ENCODE results near the gene LSM3. TPM values are rescaled to one million over a fixed set of nuclear protein-coding genes. Genes with fewer than 3 reads are reported as not detected.

LSM3 gene
- total and polyA plus RNA-seq, 2 experiments from 2014 or later = 12.4 to 22.1 TPM

DNA sequence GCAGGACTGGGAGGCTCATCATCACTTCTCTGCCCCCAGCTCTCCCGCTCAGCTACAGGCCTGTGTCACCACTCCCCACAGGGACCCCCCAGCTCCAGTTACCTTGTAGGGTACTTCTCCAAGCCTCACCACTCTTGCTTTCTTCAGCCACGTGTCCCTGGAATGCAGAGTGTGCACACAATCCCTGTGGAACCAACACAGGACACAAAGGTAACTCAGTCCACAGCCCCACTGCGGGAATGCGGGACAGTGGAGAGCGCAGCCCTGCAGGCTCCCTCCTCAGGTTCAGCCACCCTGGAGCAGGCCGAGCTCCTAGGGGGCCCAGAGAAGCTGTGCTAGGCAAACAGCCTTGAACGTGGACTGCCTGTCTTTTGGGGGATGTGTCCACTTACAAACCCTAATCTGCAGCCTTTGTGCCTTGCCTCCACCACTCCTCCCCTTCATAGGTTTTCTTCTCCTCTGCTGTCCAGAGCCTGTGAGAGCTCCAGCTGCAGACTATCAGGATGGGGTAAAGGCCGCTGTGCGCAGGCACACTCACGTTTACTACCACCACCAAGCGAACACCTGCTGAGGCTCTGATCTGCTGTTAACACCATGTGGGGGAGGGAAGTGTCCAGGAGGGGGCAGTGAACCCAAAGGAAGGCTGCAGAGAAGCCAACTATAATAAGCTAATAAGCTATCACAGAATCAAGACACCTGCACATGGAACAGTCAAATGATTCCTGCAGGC, 26.2 kb upstream of the LSM3 start:
- H3K4me2 ChIP-seq = no peak overlapping the region
- H3K27me3 ChIP-seq = no peaks in the 10 kb centered on the region
- H3K4me3 ChIP-seq = no peak overlapping the region
- H3K36me3 ChIP-seq (replicated peaks; ENCODE audit: insufficient read depth, low read depth) = no peaks in the 10 kb centered on the region
- H3K9me3 ChIP-seq (ENCODE audit: low read depth) = no peaks in the 10 kb centered on the region
- WGBS (ENCODE audit: low lambda C conversion rate, missing lambda C conversion rate) = 94% methylated on average over 11 of the region's 11 CpGs
- H4K20me1 ChIP-seq (ENCODE audit: insufficient read depth, poor library complexity, severe bottlenecking) = no peaks in the 10 kb centered on the region
- no peak overlapping the region for H2AFZ ChIP-seq
- no peak overlapping the region for H3K27ac ChIP-seq
- H3K9me2 ChIP-seq (replicated peaks; ENCODE audit: insufficient read depth) = no peaks in the 10 kb centered on the region
- H3K79me2 ChIP-seq = no peaks in the 10 kb centered on the region
- TF ChIP-seq, protein P1, sequence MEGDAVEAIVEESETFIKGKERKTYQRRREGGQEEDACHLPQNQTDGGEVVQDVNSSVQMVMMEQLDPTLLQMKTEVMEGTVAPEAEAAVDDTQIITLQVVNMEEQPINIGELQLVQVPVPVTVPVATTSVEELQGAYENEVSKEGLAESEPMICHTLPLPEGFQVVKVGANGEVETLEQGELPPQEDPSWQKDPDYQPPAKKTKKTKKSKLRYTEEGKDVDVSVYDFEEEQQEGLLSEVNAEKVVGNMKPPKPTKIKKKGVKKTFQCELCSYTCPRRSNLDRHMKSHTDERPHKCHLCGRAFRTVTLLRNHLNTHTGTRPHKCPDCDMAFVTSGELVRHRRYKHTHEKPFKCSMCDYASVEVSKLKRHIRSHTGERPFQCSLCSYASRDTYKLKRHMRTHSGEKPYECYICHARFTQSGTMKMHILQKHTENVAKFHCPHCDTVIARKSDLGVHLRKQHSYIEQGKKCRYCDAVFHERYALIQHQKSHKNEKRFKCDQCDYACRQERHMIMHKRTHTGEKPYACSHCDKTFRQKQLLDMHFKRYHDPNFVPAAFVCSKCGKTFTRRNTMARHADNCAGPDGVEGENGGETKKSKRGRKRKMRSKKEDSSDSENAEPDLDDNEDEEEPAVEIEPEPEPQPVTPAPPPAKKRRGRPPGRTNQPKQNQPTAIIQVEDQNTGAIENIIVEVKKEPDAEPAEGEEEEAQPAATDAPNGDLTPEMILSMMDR (IDR thresholded peaks at IDR 0.05; ENCODE audit: poor library complexity) = peak; percentile 6
- TF ChIP-seq EZH2phosphoT487 (IDR thresholded peaks at IDR 0.05; ENCODE audit: low read depth, severe bottlenecking, unreplicated experiment) = no peak
- no peaks in the 10 kb centered on the region for H3K4me1 ChIP-seq (ENCODE audit: insufficient read depth)
- no peak for DNase-seq (ENCODE audit: low spot score)

DNA sequence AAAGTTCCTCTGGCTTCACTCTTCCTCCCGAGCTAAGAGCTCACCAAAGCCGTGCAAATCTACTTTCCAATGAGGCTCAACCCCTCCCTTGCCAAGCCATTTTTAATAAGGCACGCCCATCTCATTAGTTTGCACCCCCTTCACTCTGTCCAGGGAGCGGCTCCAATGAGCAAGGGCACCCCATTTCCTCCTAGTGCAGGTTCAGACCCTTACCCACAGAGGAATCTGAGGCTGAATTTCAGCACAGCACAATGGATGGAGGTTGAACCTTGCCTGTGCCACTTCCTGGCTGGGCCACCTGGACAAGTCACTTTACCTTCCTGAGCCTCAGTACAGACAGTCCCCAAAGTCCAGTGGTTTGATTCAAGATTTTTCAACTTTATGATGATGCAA, 25.7 kb upstream of the LSM3 start:
- DNase-seq (ENCODE audit: low spot score) = no peak
- Histone ChIP-seq H3K79me2 (no peaks in the 10 kb centered on the region), H3K9me3 (ENCODE audit: low read depth) (no peaks in the 10 kb centered on the region), H2AFZ (no peak overlapping the region), H3K36me3 (replicated peaks; ENCODE audit: insufficient read depth, low read depth) (no peaks in the 10 kb centered on the region), H3K27ac (no peak overlapping the region), H3K4me3 (no peak overlapping the region), H3K4me2 (no peak overlapping the region), H3K4me1 (ENCODE audit: insufficient read depth) (no peaks in the 10 kb centered on the region), H3K9me2 (replicated peaks; ENCODE audit: insufficient read depth) (no peaks in the 10 kb centered on the region), H4K20me1 (ENCODE audit: insufficient read depth, poor library complexity, severe bottlenecking) (no peaks in the 10 kb centered on the region), H3K27me3 (no peaks in the 10 kb centered on the region)
- 91% methylated on average over 4 of the region's 4 CpGs for WGBS (ENCODE audit: low lambda C conversion rate, missing lambda C conversion rate)
- TF ChIP-seq, protein P1 (IDR thresholded peaks at IDR 0.05; ENCODE audit: poor library complexity) = no peak

DNA sequence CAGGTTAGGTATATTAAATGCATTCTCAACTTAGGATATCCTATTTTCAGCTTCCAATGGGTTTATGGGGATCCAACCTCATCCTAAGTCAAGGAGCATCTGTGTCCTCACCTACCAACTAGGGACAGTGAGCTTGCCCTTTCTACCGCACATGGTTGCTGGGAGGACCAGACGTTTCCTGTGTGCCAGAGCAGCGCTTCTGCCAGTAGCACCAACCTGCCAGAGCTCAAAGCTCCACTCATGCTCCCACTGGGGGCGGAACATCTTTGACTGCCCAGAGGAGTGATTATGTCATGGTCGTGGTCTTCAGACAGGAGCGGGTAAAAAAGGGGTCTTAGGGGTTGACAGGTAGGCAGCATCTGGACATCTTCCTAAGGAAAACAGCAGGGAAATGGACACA, 25.0 kb upstream of the LSM3 start:
- no peaks in the 10 kb centered on the region for H3K36me3 ChIP-seq (replicated peaks; ENCODE audit: insufficient read depth, low read depth)
- H2AFZ ChIP-seq = no peak overlapping the region
- no peaks in the 10 kb centered on the region for H3K9me2 ChIP-seq (replicated peaks; ENCODE audit: insufficient read depth)
- H3K9me3 ChIP-seq (ENCODE audit: low read depth) = no peaks in the 10 kb centered on the region
- no peak overlapping the region for H3K4me3 ChIP-seq
- no peaks in the 10 kb centered on the region for H3K27me3 ChIP-seq
- H3K4me2 ChIP-seq = no peak overlapping the region
- TF ChIP-seq EZH2 (IDR thresholded peaks at IDR 0.05; ENCODE audit: borderline replicate concordance) (no peak), EZH2phosphoT487 (IDR thresholded peaks at IDR 0.05; ENCODE audit: low read depth, severe bottlenecking, unreplicated experiment) (no peak)
- TF ChIP-seq, protein P1 (IDR thresholded peaks at IDR 0.05; ENCODE audit: poor library complexity) = no peak
- no peaks in the 10 kb centered on the region for H4K20me1 ChIP-seq (ENCODE audit: insufficient read depth, poor library complexity, severe bottlenecking)
- DNase-seq (ENCODE audit: low spot score) = no peak
- no peaks in the 10 kb centered on the region for H3K79me2 ChIP-seq
- H3K27ac ChIP-seq = no peak overlapping the region
- no peaks in the 10 kb centered on the region for H3K4me1 ChIP-seq (ENCODE audit: insufficient read depth)
- 98% methylated on average over 6 of the region's 6 CpGs for WGBS (ENCODE audit: low lambda C conversion rate, missing lambda C conversion rate)

DNA sequence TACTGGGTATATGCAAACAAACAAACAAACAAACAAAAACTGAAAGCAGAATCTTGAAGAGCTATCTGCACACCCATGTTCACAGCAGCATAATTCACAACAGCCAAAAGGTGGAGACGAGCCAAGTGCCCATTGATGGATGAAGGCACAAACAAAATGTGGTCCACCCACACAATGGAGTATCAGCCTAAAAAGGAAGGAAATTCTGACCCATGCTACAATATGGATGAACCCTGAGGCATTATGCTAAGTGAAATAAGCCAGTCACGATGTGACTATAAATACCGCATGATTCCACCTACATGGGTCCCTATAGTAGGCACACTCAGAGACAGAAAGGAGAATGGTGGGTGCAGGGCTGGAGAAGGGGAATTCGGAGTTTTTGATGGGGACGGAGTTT, 24.3 kb upstream of the LSM3 start:
- Histone ChIP-seq H3K36me3 (replicated peaks; ENCODE audit: insufficient read depth, low read depth) (no peaks in the 10 kb centered on the region), H3K27me3 (no peaks in the 10 kb centered on the region), H3K27ac (no peak overlapping the region), H3K4me2 (no peak overlapping the region), H3K4me3 (no peak overlapping the region), H3K9me3 (ENCODE audit: low read depth) (no peaks in the 10 kb centered on the region), H3K9me2 (replicated peaks; ENCODE audit: insufficient read depth) (no peaks in the 10 kb centered on the region), H2AFZ (no peak overlapping the region), H4K20me1 (ENCODE audit: insufficient read depth, poor library complexity, severe bottlenecking) (no peaks in the 10 kb centered on the region), H3K4me1 (ENCODE audit: insufficient read depth) (no peaks in the 10 kb centered on the region), H3K79me2 (no peaks in the 10 kb centered on the region)
- DNase-seq (ENCODE audit: low spot score) = no peak
- 94% methylated on average over 5 of the region's 5 CpGs for WGBS (ENCODE audit: low lambda C conversion rate, missing lambda C conversion rate)
- no peak for TF ChIP-seq EZH2phosphoT487 (IDR thresholded peaks at IDR 0.05; ENCODE audit: low read depth, severe bottlenecking, unreplicated experiment)
- no peak for TF ChIP-seq EZH2 (IDR thresholded peaks at IDR 0.05; ENCODE audit: borderline replicate concordance)
- TF ChIP-seq, protein P1 (IDR thresholded peaks at IDR 0.05; ENCODE audit: poor library complexity) = no peak

Measured in hepatocyte (in vitro differentiated cells).